ENCODE data around the gene TCF7.

Gene TCF7

GRCh38 chr5:134099288-134099872, 15.1 kb upstream of the TCF7 start:
- ATAC-seq = no peak
- peak overlapping the region; percentile 90 for H3K27ac Mint-ChIP-seq
- no peaks in the 10 kb centered on the region for H3K9me3 Mint-ChIP-seq
- H3K27me3 Mint-ChIP-seq = no peaks in the 10 kb centered on the region
- no peak overlapping the region for H3K4me3 Mint-ChIP-seq
- no peaks in the 10 kb centered on the region for H3K36me3 Mint-ChIP-seq (ENCODE audit: low read depth)
- H3K4me1 Mint-ChIP-seq = peaks cover 78% of the 10 kb centered on the region
- no peak for DNase-seq

- ATAC-seq (no peak), DNase-seq (no peak)
- no peaks in the 10 kb centered on the region for H3K9me3 Mint-ChIP-seq
- H3K27ac Mint-ChIP-seq = peak overlapping the region; percentile 90
- H3K4me3 Mint-ChIP-seq = peak overlapping the region; percentile 40
- peaks cover 82% of the 10 kb centered on the region for H3K4me1 Mint-ChIP-seq
- H3K36me3 Mint-ChIP-seq (ENCODE audit: low read depth) = no peaks in the 10 kb centered on the region
- no peaks in the 10 kb centered on the region for H3K27me3 Mint-ChIP-seq
Measured at GRCh38 chr5:134099939-134100282, 14.6 kb upstream of the TCF7 start.

GRCh38 chr5:134100283-134101091, 14.0 kb upstream of the TCF7 start:
- H3K36me3 Mint-ChIP-seq (ENCODE audit: low read depth) = no peaks in the 10 kb centered on the region
- ATAC-seq (peak; percentile 85), DNase-seq (peak; percentile 78)
- H3K27ac Mint-ChIP-seq = peak overlapping the region; percentile 90
- peak overlapping the region; percentile 40 for H3K4me3 Mint-ChIP-seq
- H3K27me3 Mint-ChIP-seq = no peaks in the 10 kb centered on the region
- H3K9me3 Mint-ChIP-seq = no peaks in the 10 kb centered on the region
- peaks cover 85% of the 10 kb centered on the region for H3K4me1 Mint-ChIP-seq

- Mint-ChIP-seq H3K9me3 (no peaks in the 10 kb centered on the region), H3K4me3 (no peak overlapping the region), H3K4me1 (peaks cover 93% of the 10 kb centered on the region), H3K27ac (peak overlapping the region; percentile 35), H3K36me3 (ENCODE audit: low read depth) (no peaks in the 10 kb centered on the region), H3K27me3 (no peaks in the 10 kb centered on the region)
- DNase-seq = peak; percentile 88
- ATAC-seq = no peak
Measured at GRCh38 chr5:134101686-134102439, 12.6 kb upstream of the TCF7 start.

- DNase-seq (no peak), ATAC-seq (no peak)
- Mint-ChIP-seq H3K36me3 (ENCODE audit: low read depth) (no peaks in the 10 kb centered on the region), H3K27me3 (no peaks in the 10 kb centered on the region), H3K9me3 (no peaks in the 10 kb centered on the region), H3K4me3 (peak overlapping the region; percentile 36), H3K4me1 (peaks cover 92% of the 10 kb centered on the region), H3K27ac (peak overlapping the region; percentile 70)
Measured at GRCh38 chr5:134103397-134103796, 11.1 kb upstream of the TCF7 start.

- peak; percentile 61 for DNase-seq
- H3K9me3 Mint-ChIP-seq = no peaks in the 10 kb centered on the region
- no peaks in the 10 kb centered on the region for H3K27me3 Mint-ChIP-seq
- peak overlapping the region; percentile 91 for H3K27ac Mint-ChIP-seq
- H3K36me3 Mint-ChIP-seq (ENCODE audit: low read depth) = no peaks in the 10 kb centered on the region
- H3K4me1 Mint-ChIP-seq = peaks cover 86% of the 10 kb centered on the region
- H3K4me3 Mint-ChIP-seq = peak overlapping the region; percentile 65
- ATAC-seq = peak; percentile 5
Measured at GRCh38 chr5:134103998-134104654, 10.4 kb upstream of the TCF7 start.

- no peak overlapping the region for H3K4me3 Mint-ChIP-seq
- no peaks in the 10 kb centered on the region for H3K36me3 Mint-ChIP-seq (ENCODE audit: low read depth)
- DNase-seq (no peak), ATAC-seq (no peak)
- H3K27ac Mint-ChIP-seq = no peak overlapping the region
- no peaks in the 10 kb centered on the region for H3K9me3 Mint-ChIP-seq
- H3K27me3 Mint-ChIP-seq = peaks cover 2% of the 10 kb centered on the region
- H3K4me1 Mint-ChIP-seq = peaks cover 77% of the 10 kb centered on the region
Measured at GRCh38 chr5:134106991-134107701, 7.3 kb upstream of the TCF7 start.

GRCh38 chr5:134107779-134108178, 6.7 kb upstream of the TCF7 start:
- Mint-ChIP-seq H3K9me3 (no peaks in the 10 kb centered on the region), H3K27me3 (peaks cover 2% of the 10 kb centered on the region), H3K4me3 (no peak overlapping the region), H3K4me1 (peaks cover 79% of the 10 kb centered on the region), H3K36me3 (ENCODE audit: low read depth) (no peaks in the 10 kb centered on the region), H3K27ac (no peak overlapping the region)
- no peak for ATAC-seq
- DNase-seq = no peak

GRCh38 chr5:134110382-134110781, 4.1 kb upstream of the TCF7 start:
- Mint-ChIP-seq H3K27ac (peak overlapping the region; percentile 73), H3K36me3 (ENCODE audit: low read depth) (no peaks in the 10 kb centered on the region), H3K4me1 (peaks cover 66% of the 10 kb centered on the region), H3K4me3 (peak overlapping the region; percentile 42), H3K9me3 (no peaks in the 10 kb centered on the region), H3K27me3 (peaks cover 5% of the 10 kb centered on the region)
- DNase-seq (no peak), ATAC-seq (peak; percentile 8)

GRCh38 chr5:134111741-134112647, 2.5 kb upstream of the TCF7 start:
- H3K27ac Mint-ChIP-seq = peak overlapping the region; percentile 95
- peak overlapping the region; percentile 52 for H3K4me3 Mint-ChIP-seq
- DNase-seq = no peak
- ATAC-seq = peak; percentile 76
- H3K9me3 Mint-ChIP-seq = no peaks in the 10 kb centered on the region
- peaks cover 67% of the 10 kb centered on the region for H3K4me1 Mint-ChIP-seq
- H3K36me3 Mint-ChIP-seq (ENCODE audit: low read depth) = peaks cover 8% of the 10 kb centered on the region
- H3K27me3 Mint-ChIP-seq = peaks cover 5% of the 10 kb centered on the region

- H3K27me3 Mint-ChIP-seq = peaks cover 5% of the 10 kb centered on the region
- peaks cover 15% of the 10 kb centered on the region for H3K36me3 Mint-ChIP-seq (ENCODE audit: low read depth)
- H3K27ac Mint-ChIP-seq = peak overlapping the region; percentile 95
- peak overlapping the region; percentile 52 for H3K4me3 Mint-ChIP-seq
- DNase-seq = no peak
- ATAC-seq = no peak
- H3K9me3 Mint-ChIP-seq = no peaks in the 10 kb centered on the region
- H3K4me1 Mint-ChIP-seq = peaks cover 69% of the 10 kb centered on the region
Measured at GRCh38 chr5:134112726-134113362, 1.6 kb upstream of the TCF7 start.

- DNase-seq (no peak), ATAC-seq (no peak)
- H3K9me3 Mint-ChIP-seq = no peaks in the 10 kb centered on the region
- peaks cover 5% of the 10 kb centered on the region for H3K27me3 Mint-ChIP-seq
- H3K4me1 Mint-ChIP-seq = peaks cover 70% of the 10 kb centered on the region
- peaks cover 16% of the 10 kb centered on the region for H3K36me3 Mint-ChIP-seq (ENCODE audit: low read depth)
- peak overlapping the region; percentile 82 for H3K4me3 Mint-ChIP-seq
- peak overlapping the region; percentile 93 for H3K27ac Mint-ChIP-seq
Measured at GRCh38 chr5:134113363-134113889, 1.1 kb upstream of the TCF7 start.

Measured in activated naive CD8-positive, alpha-beta T cell treated with anti-CD3 and anti-CD28 coated beads, Interleukin-2, amount 50 U/mL, for 24 hours (primary cell).